ENCODE results near the gene MUC20.
"Not testable (repeated sequence)": the region's sequence is repeated elsewhere in the genome, so short reads cannot be mapped to it uniquely, and the experiment has no call there.

DNA sequence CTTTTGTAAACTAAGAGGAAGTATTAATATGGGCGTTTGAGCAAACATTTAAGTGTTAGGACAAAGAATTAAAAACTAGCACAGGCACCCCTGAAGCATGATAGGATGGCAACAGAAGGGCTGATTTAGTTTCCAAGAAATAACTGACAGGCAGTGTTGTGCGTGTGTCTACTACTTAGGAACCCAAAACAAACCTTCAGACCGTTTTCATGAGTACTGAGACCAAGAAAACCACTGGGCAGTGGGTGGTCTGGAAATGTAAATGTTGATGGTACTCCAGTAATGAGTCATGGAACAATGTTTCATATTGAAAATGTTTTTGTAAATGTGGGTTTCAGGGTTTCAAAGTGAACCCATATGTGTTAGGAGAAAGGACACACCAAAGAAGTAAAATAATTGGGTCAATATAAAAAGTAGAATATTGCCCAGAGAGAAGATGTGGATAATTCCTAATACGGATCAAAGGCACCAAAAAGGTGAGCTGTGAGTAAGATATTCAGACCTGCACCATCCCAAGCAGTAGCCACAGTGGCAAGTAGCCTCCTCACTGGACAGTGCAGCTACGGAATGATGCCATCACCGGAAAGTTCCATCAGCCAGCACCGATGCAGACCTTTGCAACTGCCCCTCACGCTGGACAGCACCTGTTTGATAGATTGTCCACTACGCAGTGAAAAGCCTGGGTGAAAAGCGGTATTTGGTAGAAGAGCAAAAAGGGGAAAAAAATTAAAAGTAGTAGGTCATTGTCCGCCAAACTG lies 29.0 kb upstream of the MUC20 start:
- TF ChIP-seq CTCF (conservative IDR thresholded peaks at IDR 0.05); ZFX (IDR thresholded peaks at IDR 0.05): not testable (repeated sequence)
